ENCODE measurements around the gene ATG2B. TPM values are rescaled to one million over a fixed set of nuclear protein-coding genes. Genes with fewer than 3 reads are reported as not detected.

ATG2B gene
- total and polyA plus RNA-seq, 10 of the 15 experiments (the other 5 are each of a cell fraction or from before 2014, with no cell fraction given) = 0.84 to 15.4 (median 9.9) TPM

- no peak overlapping the region for H2AFZ ChIP-seq (ENCODE audit: control insufficient read depth, low read depth, low read length)
- no peaks in the 10 kb centered on the region for H3K79me2 ChIP-seq (ENCODE audit: control insufficient read depth, insufficient read depth, low read length)
- no peaks in the 10 kb centered on the region for H4K20me1 ChIP-seq (ENCODE audit: control insufficient read depth, insufficient read depth)
- intact Hi-C loops (cut with micrococcal nuclease; ENCODE audit: unreplicated experiment) = no loop called here
- CTCF ChIA-PET = no interaction called here
- 75% methylated on average over 9 of the region's 9 CpGs for WGBS (ENCODE audit: insufficient coverage, insufficient replicate concordance, low lambda C conversion rate, missing lambda C conversion rate)
- no peaks in the 10 kb centered on the region for H3K9me3 ChIP-seq (replicated peaks; ENCODE audit: control insufficient read depth, insufficient read depth, low read length)
- no peaks in the 10 kb centered on the region for H3K27me3 ChIP-seq (replicated peaks in 1 of 2; ENCODE audit: control insufficient read depth in 2 of 2, insufficient read depth in 2 of 2, low read length in 1 of 2)
- TF ChIP-seq EZH2 (IDR thresholded peaks at IDR 0.05; ENCODE audit: borderline replicate concordance, control insufficient read depth, low read depth, low read length) (no peak), NFIC (IDR thresholded peaks at IDR 0.05; ENCODE audit: low read depth, low read length) (no peak), RAD51 (IDR thresholded peaks at IDR 0.05) (no peak), POLR2AphosphoS5 (IDR thresholded peaks at IDR 0.05; ENCODE audit: low read length) (no peak), SUZ12 (IDR thresholded peaks at IDR 0.05; ENCODE audit: unreplicated experiment) (no peak), CBFB (IDR thresholded peaks at IDR 0.05; ENCODE audit: low read depth) (no peak)
- no peak overlapping the region for H3K9ac ChIP-seq (ENCODE audit: control insufficient read depth, insufficient read depth, low read length)
- H3K4me3 ChIP-seq = no peak overlapping the region
- no peak for DNase-seq (ENCODE audit: low read depth, low spot score)
- H3K36me3 ChIP-seq (ENCODE audit: control insufficient read depth in 2 of 2, insufficient read depth in 2 of 2, low read length in 1 of 2) = no peaks in the 10 kb centered on the region
- POLR2A ChIA-PET = no interaction called here
- no TSS peak for BruUV-seq (replicated peaks)
- SMC1A ChIA-PET (ENCODE audit: uncharacterized antibody, unreplicated experiment) = no interaction called here
- ATAC-seq = no peak
- no peak overlapping the region for H3K4me2 ChIP-seq (ENCODE audit: control insufficient read depth, insufficient read depth)
- no peaks in the 10 kb centered on the region for H3K4me1 ChIP-seq (ENCODE audit: control insufficient read depth, insufficient read depth, low read length)
- no peak for FAIRE-seq
- RAD21 ChIA-PET (ENCODE audit: unreplicated experiment) = no interaction called here
- in situ Hi-C loops (cut with MboI) = no loop called here
- H3K27ac ChIP-seq (ENCODE audit: control insufficient read depth, insufficient read depth) = no peak overlapping the region
Measured at GRCh38 chr14:96409701-96410100, 46.6 kb upstream of the ATG2B start.

GRCh38 chr14:96408608-96409007 is 45.5 kb upstream of the ATG2B start:
- ChIA-PET SMC1A (ENCODE audit: uncharacterized antibody, unreplicated experiment) (interaction anchor here (0.9 kb wide), 1 partner anchor 9 kb away, joined by 3 read pairs; no protein-coding TSS in a partner anchor), POLR2A (no interaction called here), CTCF (interaction anchor here (0.8 kb wide), 1 partner anchor 26 kb away, joined by 3 read pairs; no protein-coding TSS in a partner anchor), RAD21 (ENCODE audit: unreplicated experiment) (no interaction called here)
- Histone ChIP-seq H3K4me1 (ENCODE audit: control insufficient read depth, insufficient read depth, low read length) (no peaks in the 10 kb centered on the region), H3K9ac (ENCODE audit: control insufficient read depth, insufficient read depth, low read length) (no peak overlapping the region), H3K9me3 (replicated peaks; ENCODE audit: control insufficient read depth, insufficient read depth, low read length) (no peaks in the 10 kb centered on the region), H2AFZ (ENCODE audit: control insufficient read depth, low read depth, low read length) (no peak overlapping the region; the same call in 1 of the 2 replicates), H3K27me3 (replicated peaks in 1 of 2; ENCODE audit: control insufficient read depth in 2 of 2, insufficient read depth in 2 of 2, low read length in 1 of 2) (no peaks in the 10 kb centered on the region), H3K36me3 (ENCODE audit: control insufficient read depth in 2 of 2, insufficient read depth in 2 of 2, low read length in 1 of 2) (no peaks in the 10 kb centered on the region), H3K79me2 (ENCODE audit: control insufficient read depth, insufficient read depth, low read length) (no peaks in the 10 kb centered on the region), H4K20me1 (ENCODE audit: control insufficient read depth, insufficient read depth) (no peaks in the 10 kb centered on the region), H3K4me3 (no peak overlapping the region), H3K4me2 (ENCODE audit: control insufficient read depth, insufficient read depth) (no peak overlapping the region), H3K27ac (ENCODE audit: control insufficient read depth, insufficient read depth) (no peak overlapping the region)
- in situ Hi-C loops (cut with MboI) = no loop called here
- no TSS peak for BruUV-seq (replicated peaks)
- 39% methylated on average over 12 of the region's 12 CpGs for WGBS (ENCODE audit: insufficient coverage, insufficient replicate concordance, low lambda C conversion rate, missing lambda C conversion rate)
- no peak for FAIRE-seq
- peak; percentile 65 for ATAC-seq
- no peak for DNase-seq (ENCODE audit: low read depth, low spot score)
- intact Hi-C loops (cut with micrococcal nuclease; ENCODE audit: unreplicated experiment) = no loop called here
- TF ChIP-seq SUPT20H (IDR thresholded peaks at IDR 0.05; ENCODE audit: borderline replicate concordance, control insufficient read depth, low read depth, low read length) (no peak), CEBPZ (IDR thresholded peaks at IDR 0.05; ENCODE audit: low read depth, low read length) (no peak), LARP7 (IDR thresholded peaks at IDR 0.05) (no peak), ZBTB11 (CRISPR knock-in tag; IDR thresholded peaks at IDR 0.05) (no peak), BRCA1 (IDR thresholded peaks at IDR 0.05; ENCODE audit: low read depth, low read length) (no peak), NRF1 (conservative IDR thresholded peaks at IDR 0.05; ENCODE audit: low read depth, low read length) (no peak), TCF12 (IDR thresholded peaks at IDR 0.05; ENCODE audit: low read depth, low read length) (no peak)
